Testis (tissue), 2 donors: ENCODE measurements around the gene IFI44.

ENCODE experiments used
- CTCF ChIP-seq, 3 experiments: fragments of 450-650 bp in 2 of 3; fragments of 200-600 bp in 1 of 3; sonication (generic) in 1 of 3; IDR thresholded peaks; one replicate each; pipeline ENCODE4 v1.5.1; 2016 to 2019; ENCODE audit warnings: antibody characterized with exemption in 3 of 3, mild to moderate bottlenecking in 2 of 3, moderate library complexity in 1 of 3
- POLR2A ChIP-seq: fragments of 450-650 bp; IDR thresholded peaks from one replicate; pipeline ENCODE4 v1.6.1; 2017; ENCODE audit warnings: antibody characterized with exemption, mild to moderate bottlenecking, moderate library complexity

- peak; percentile 73 to 95 (median 83) for TF ChIP-seq CTCF (IDR thresholded peaks at IDR 0.05)
- no peak for TF ChIP-seq POLR2A
These were observed 26.8 kb downstream of the IFI44 start for GRCh38 chr1:78676347-78676982.
